AG10803 (cell line): ENCODE data around the gene IL3.
A peak's percentile ranks its signal among the peaks of the same experiment; 100 is the strongest.

ENCODE experiments used
- DNase-seq: peaks from one replicate; pipeline ENCODE4 v3.0.0; 2010; ENCODE audit warnings: low read depth
- H3K4me3 ChIP-seq: 2 replicates; pipeline ENCODE4 v1.5.1; 2011; ENCODE audit warnings: mild to moderate bottlenecking, low read length, control low read depth
- CTCF ChIP-seq: conservative IDR thresholded peaks from 2 replicates; pipeline ENCODE4 v1.5.1; 2011; ENCODE audit warnings: mild to moderate bottlenecking, low read length, control low read depth, inconsistent platforms

IL3 gene

GRCh38 chr5:132065351-132065937 lies 5.0 kb downstream of the IL3 start:
- H3K4me3 ChIP-seq = no peak overlapping the region
- peak; percentile 73 for TF ChIP-seq CTCF
- DNase-seq = peak; percentile 61

- no peak for TF ChIP-seq CTCF
- DNase-seq = no peak
- no peak overlapping the region for H3K4me3 ChIP-seq
Measured at GRCh38 chr5:132065951-132066701, 5.7 kb downstream of the IL3 start.

- no peak overlapping the region for H3K4me3 ChIP-seq
- no peak for TF ChIP-seq CTCF
- no peak for DNase-seq
Measured at GRCh38 chr5:132066871-132067270, 6.4 kb downstream of the IL3 start.

GRCh38 chr5:132067451-132067850 lies 7.0 kb downstream of the IL3 start:
- no peak for DNase-seq
- H3K4me3 ChIP-seq = no peak overlapping the region
- TF ChIP-seq CTCF = no peak

- H3K4me3 ChIP-seq = no peak overlapping the region
- DNase-seq = no peak
- TF ChIP-seq CTCF = no peak
Measured at GRCh38 chr5:132067941-132068808, 7.7 kb downstream of the IL3 start.

GRCh38 chr5:132069561-132069960 lies 9.1 kb downstream of the IL3 start:
- H3K4me3 ChIP-seq = no peak overlapping the region
- TF ChIP-seq CTCF = no peak
- DNase-seq = no peak
